ENCODE results near the gene REM1.
"Not testable (repeated sequence)": the region's sequence is repeated elsewhere in the genome, so short reads cannot be mapped to it uniquely, and the experiment has no call there.

REM1 gene

DNA sequence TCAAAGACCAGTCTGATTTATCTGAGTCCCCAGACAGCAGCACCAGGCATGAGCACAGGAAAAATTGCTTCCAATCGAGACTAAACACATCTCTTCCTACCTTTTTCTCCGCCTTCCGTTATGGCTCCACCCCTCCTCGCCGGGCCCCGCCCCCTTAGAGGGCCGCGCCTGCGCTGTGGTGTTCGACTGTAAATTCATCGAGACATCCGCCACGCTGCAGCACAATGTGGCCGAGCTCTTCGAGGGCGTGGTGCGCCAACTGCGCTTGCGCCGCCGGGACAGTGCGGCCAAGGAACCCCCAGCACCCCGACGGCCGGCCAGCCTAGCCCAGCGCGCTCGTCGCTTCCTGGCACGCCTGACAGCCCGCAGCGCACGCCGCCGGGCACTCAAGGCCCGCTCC, 8.9 kb downstream of the REM1 start:
- FAIRE-seq: no peak
- DNase-seq (ENCODE audit: low spot score): no peak

GRCh38 chr20:31485450-31486339, 10.6 kb downstream of the REM1 start:
- FAIRE-seq (no peak), DNase-seq (ENCODE audit: low spot score) (peak; percentile 90)

DNA sequence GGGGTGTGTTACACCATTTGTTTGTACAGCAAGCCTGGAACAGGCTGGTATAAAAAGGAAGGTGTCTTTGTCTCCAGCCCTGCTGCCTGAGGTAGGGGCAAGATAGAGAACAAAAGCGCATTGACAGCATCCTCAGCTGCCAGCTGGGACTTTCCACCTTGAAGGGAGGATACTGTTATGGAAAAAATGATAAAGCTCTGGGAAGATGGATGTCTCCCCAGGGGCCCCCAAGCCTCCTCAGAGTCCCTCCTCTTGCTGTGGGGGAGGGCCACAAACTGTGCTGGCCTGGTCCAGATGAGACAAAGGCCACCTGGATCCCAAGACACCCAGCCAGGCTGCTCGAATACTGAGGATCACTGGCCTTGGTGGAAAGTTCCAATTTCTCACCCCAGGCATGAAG, 13.0 kb downstream of the REM1 start:
- DNase-seq (ENCODE audit: low spot score): no peak
- no peak for FAIRE-seq

DNA sequence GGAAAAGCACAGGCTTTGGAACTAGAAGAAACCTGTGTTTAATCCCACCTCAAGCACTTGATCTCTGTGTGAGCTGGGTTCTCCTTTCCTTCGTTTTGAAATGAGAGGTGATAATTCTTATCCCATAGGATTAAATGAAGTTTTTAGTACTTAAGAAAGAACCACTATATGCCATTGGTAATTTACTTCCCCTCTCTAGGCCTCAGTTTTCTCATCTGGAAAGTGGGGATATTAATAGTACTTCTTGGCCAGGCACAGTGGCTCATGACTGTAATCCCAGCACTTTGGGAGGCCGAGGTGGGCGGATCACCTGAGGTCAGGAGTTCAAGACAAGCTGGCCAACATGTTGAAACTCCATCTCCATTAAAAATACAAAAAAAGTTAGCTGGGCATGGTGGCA, 14.1 kb downstream of the REM1 start:
- DNase-seq (ENCODE audit: low spot score) (no peak), FAIRE-seq (no peak)

DNA sequence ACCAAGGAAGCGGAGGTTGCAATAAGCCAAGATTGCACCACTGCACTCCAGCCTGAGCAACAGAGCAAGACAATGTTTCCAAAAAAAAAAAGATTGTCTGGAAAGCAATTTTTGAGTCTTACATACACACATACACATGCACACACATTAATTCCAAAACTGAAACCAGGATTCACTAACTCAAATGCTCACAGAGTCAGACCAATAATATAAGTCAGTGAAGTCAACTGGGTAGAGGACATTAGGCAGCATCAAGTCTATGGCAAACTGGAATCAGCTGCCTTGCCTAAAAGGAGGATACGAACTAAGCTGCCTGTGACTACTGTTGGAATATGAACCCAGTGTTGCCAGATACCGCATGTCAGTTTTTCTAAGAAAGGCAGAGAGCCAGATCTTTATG, 15.7 kb downstream of the REM1 start:
- FAIRE-seq (no peak), DNase-seq (ENCODE audit: low spot score) (no peak)

DNA sequence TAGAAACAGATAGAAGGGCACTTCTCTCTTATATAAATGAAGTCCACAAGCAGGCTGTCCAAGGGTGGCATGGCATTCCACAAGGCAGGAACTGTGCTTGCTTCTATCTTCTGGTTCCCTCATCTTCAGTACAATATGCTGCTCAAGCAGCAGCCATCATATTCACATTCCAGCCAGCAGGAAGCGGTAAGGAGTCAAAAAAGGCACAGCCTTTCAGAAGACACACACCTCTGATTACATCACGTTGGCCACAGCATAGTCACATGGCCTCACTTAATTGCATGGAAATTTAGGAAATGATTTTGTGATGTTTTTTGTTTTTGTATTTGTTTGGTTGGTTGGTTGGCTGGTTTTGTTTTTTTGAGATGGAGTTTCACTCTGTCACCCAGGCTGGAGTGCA, 19.0 kb downstream of the REM1 start:
- no peak for DNase-seq (ENCODE audit: low spot score)
- FAIRE-seq: no peak

DNA sequence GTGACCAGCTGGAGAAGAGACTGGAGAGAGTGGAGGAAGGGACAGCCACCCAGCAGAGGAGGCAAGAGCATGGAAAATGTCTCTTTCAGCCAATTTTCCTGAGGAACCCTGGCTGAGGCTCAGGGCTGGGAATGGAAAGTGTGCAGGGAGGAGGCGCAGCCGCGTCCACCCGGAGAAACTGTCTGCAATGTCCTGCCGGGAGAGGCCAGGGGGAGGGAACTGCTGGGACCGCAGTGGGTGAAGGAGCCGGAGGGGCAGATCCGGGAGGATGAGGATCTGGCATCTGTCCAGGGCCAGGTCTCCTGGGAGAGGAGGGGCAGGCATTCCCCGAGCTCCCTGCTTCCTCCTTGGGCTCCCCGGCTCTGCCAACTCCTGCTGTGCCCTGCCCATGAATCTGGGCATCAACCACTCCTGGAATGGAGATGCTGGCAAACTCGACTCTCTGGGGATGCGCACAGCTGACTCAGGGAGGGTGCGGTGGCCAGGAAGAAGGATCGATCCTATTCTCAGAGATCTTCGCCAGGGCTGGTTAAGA, 21.7 kb downstream of the REM1 start:
- DNase-seq (ENCODE audit: low spot score) (peak; percentile 73), FAIRE-seq (peak; percentile 50)

GRCh38 chr20:31497838-31498540, 22.9 kb downstream of the REM1 start:
- DNase-seq (ENCODE audit: low spot score): no peak
- FAIRE-seq: no peak

GRCh38 chr20:31500527-31500926, 25.4 kb downstream of the REM1 start:
- FAIRE-seq (no peak), DNase-seq (ENCODE audit: low spot score) (no peak)

DNA sequence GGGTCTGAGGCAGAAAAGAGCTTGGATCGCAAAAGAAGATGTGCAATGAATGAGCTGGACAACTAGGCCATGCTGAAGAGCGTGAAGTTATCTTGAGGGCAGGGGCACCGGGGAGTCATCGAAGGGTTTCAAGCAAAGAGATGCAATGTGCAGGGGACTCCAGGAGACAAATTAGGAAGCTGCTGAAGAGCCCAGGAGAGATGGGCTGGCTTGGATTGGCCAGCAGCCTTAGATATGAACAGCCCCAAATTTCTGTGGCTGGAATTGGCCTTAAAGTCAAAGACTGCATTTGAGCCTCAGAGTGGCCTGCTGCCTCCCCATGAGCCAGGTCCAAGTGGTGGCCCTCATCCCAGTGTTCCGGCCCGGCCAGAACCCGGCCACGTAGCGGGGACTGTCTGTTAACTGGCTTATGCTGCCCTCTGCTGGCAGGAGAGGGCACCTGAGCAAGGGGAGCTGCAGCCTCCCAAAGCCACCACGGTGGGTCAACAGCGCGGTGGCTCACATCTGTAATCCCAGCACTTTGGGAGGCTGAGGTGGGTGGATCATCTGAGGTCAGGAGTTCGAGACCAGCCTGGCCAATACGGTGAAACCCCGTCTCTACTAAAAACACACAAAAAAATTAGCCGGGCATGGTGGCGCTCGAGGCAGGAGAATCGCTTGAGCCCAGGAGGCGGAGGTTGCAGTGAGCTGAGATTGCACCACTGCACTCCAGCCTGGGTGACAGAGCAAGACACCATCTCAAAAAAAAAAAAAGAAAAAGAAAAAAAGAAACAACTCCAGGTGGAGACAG, 28.0 kb downstream of the REM1 start:
- peak; percentile 53 for FAIRE-seq
- DNase-seq (ENCODE audit: low spot score): peak; percentile 91

- FAIRE-seq: no peak
- DNase-seq (ENCODE audit: low spot score): no peak
These were observed 30.8 kb downstream of the REM1 start for GRCh38 chr20:31505903-31506302.

GRCh38 chr20:31508517-31509244, 33.6 kb downstream of the REM1 start:
- FAIRE-seq: no peak

GRCh38 chr20:31514154-31515071, 39.3 kb downstream of the REM1 start, which contains the start of gene HM13:
TSS of gene HM13 (plus strand) at chr20:31514442. CDS start at chr20:31514552, 110 bp downstream.
- peak; percentile 98 for DNase-seq (ENCODE audit: low spot score)
- peak; percentile 98 for FAIRE-seq

More at GRCh38 chr20:31508517-31509244, 33.6 kb downstream of the REM1 start:
- no peak for DNase-seq (ENCODE audit: low spot score)

DNA sequence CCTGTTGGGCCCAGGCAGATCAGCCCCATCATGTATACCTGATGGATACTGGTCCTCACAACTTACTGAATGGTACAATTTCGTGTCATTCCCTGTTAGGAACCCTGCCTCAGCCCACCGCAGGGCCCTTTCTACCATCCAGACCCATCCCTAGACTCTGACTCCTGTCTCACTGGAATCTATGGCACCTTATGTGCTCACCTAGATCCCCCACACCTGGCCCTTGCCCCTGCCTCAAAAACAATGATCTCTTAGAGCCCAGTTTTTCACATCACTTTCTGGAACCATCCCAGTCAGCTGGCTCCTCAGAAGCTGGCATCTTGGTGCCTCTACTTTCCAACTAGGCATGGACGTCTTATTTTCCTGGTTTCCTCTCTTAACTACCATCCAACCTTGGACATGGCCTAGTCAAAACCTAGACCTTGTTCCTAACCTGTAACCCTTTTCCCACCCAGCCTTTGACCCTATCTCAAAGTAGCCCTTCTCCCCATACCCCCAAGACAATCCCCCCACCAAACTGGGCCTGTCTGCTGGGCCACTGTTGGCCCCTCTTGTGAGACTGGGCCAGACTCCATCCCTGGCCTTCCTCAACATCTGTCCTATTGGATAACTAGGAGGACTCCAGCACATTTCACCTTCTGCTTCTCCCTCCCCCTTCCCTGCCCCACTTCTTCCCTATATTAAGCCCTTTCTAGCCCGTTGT, 40.1 kb downstream of the REM1 start:
- FAIRE-seq: no peak
- no peak for DNase-seq (ENCODE audit: low spot score)

GRCh38 chr20:31515775-31516107, 40.7 kb downstream of the REM1 start:
- no peak for DNase-seq (ENCODE audit: low spot score)
- no peak for FAIRE-seq

- FAIRE-seq: no peak
These were observed 41.1 kb downstream of the REM1 start for GRCh38 chr20:31516166-31516565.

GRCh38 chr20:31516651-31517050, 41.6 kb downstream of the REM1 start:
- FAIRE-seq (no peak), DNase-seq (ENCODE audit: low spot score) (no peak)

More at GRCh38 chr20:31516166-31516565, 41.1 kb downstream of the REM1 start:
- no peak for DNase-seq (ENCODE audit: low spot score)

- DNase-seq (ENCODE audit: low spot score) (peak; percentile 54), FAIRE-seq (no peak)
These were observed 42.3 kb downstream of the REM1 start for GRCh38 chr20:31517373-31517772.

DNA sequence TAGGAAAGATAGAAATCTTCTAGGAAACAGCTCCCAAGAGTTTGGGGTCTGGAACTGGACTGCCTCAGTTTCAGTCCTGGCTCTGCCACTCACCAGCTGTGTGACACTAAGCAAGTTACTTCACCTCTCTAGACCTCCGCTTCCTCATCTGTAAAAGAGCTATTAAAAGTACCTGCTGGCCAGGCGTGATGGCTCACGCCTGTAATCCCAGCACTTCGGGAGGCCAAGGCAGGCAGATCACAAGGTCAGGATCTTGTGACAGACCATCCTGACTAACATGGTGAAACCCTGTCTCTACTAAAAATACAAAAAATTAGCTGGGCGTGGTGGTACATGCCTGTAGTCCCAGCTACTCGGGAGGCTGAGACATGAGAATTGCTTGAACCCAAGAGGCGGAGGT, 46.2 kb downstream of the REM1 start:
- DNase-seq (ENCODE audit: low spot score); FAIRE-seq: not testable (repeated sequence)

Data from urothelium cell line (cell line).